Inflammatory macrophage (primary cell): ENCODE measurements around the gene FGF14.
A peak's percentile ranks its signal among the peaks of the same experiment; 100 is the strongest.

Source experiments
- DNase-seq, 2 donors: peaks; one replicate each; pipeline ENCODE4 v3.0.0-alpha.2; 2020 to 2022
- total RNA-seq, 18 experiments: gene quantifications; one replicate each; lab custom pipeline; 2026; ENCODE audit warnings: mixed read lengths in 6 of 18, inconsistent platforms in 2 of 18; lab: John Stamatoyannopoulos, UW

Gene FGF14
- total RNA-seq: 0 to 0.20 (median 0.02) reads per million in 18 experiments

DNA sequence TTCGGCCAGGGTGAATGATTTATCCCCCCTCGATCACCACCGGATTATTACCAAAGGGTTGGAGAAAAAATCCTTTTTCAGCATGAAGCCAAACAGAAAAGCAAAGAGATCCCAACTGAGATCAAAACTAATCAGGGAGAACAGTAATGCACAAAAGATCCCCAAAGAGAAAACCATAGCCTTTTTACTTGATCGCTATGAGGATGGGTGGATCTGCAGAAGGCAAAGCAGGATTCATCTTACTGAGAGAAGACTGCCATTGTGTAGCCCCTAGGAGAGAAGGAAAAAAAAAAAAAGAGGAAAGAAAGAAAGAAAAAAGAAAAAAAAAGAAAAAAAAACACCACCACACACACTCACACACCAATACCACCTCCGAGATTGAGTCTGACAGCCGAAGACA is at the start of gene FGF14:
FGF14 (minus strand) TSS at position 283 of the 400 bp plus-strand sequence.
- no peak for DNase-seq

DNA sequence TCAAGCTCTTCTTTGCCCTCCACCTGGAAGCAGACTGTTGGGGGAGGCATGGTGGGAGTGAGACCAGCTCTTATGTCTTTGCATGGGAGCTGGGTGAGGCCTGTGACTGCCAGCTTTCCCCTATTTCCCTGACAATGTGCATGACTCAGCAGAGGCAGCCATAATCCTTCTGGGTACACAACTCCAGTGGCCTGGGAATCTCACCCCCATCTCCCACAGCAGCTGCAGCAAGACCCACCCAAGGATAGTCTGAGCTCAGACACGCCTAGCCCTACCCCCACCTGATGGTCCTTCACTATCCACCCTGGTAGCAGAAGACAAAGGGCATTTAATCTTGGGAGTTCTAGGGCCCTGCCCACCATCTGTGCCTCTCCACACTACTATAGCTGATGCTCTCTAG is 41.4 kb upstream of the FGF14 start:
- DNase-seq: no peak

DNA sequence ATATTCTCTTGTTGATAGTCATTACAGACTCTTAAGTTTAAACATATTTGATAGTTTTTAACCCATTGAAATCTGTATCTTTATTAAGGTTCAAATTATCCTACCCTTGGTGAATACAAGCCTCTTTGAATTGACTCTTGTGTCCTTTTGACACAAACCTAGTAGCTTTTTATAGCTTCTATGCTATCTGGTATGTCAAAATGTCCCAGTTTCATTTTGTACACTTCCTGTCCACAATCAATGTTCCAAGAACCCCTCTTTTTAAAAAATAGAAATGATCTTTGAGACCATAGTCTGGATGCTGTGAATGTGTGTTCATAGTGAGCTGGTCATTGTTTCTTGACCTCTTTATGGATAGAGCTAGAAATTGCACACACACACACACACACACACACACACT is 39.2 kb upstream of the FGF14 start:
- DNase-seq: no peak

DNA sequence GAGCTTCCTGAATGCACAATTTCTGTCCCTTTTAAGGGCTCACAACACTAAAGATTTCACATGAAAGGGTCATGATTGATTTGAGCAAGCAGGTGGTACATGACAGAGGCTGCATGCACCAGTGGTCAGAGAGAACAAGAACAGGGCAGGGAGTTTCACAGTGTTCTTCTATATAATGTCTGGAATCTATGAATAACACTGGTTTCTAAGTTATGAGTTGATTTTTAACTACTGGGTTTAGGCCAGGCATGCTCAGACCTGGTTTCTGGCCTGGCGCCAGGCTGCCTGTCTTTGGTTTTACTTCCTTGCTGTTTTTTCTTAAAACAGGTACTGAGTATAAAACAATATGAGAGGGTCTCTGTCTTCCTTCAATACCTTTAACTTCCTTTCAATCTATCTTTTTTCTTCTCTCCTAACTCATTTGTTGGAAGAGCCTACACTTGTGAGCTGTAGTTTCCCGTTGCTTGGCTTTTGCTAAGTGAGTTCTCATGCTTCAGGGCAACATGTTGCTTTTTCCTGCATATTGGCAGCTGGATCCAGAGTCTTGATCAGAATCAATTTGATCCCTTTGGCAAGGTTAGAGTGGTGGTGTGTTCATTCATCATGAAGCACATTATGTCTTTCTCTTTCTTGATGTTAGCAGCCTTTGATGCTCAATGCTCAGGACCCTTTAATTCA is 38.5 kb upstream of the FGF14 start:
- DNase-seq: no peak

DNA sequence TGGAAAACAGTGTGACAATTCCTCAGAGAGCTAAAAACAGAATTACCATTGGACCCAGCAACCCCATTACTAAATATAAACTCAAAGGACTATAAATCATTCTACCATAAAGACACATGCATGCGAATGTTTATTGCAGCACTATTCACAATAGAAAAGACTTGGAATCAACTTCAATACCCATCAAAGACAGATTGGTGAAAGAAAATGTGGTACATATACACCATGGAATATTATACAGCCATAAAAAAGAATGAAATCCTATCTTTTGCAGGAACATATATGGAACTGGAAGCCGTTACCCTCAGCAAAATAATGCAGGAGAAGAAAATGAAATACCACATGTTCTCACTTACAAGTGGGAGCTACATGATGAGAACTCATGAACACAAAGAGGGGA is 20.8 kb upstream of the FGF14 start:
- no peak for DNase-seq

DNA sequence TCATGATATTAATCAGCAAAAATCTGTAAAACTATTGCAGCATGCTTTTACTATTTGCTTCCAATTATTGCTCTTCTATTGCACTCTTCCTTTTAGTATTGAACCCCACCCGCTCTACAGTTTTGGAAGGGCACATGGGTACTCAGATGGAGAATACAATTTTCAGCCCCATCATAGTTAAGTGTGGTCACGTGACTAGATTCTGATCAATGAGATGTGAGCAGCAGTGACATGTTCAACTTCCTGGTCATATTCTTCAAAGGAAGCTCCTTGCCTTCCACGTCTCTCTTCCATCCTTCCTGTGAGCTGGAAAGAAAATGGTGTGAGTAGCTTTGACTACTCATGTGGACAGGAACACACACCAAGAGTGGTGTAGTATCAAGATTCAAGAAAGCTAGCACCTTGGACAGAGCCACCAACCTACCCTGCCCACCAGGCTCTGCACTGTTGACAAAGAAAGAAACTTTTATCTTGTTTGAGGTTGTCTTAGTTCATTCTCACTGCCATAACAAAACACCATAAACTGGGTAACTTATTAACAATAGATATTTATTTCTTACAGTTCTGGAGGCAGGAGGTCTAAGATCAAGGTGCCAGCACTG is 3.8 kb upstream of the FGF14 start:
- DNase-seq: no peak

DNA sequence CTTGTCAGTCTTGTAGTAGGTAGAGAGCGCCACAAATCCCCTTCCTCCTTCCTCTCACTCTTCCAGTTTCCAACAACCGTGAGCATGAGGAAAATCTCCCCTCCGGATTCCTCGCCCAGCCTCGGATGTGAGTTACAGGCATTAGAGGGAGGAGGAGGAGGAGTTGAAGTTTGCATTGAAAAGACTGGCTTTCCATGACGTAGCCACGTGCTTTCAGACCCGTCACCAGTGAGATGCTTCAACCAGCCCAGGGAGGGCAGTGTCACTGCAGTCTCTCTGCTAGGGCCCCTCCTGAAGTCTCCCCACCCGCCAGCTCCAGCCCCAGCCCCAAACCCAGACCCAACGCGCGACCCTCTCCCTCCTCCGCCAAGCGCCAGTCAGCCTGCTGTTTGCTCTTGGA is 442 bp upstream of the FGF14 start:
- DNase-seq: no peak

DNA sequence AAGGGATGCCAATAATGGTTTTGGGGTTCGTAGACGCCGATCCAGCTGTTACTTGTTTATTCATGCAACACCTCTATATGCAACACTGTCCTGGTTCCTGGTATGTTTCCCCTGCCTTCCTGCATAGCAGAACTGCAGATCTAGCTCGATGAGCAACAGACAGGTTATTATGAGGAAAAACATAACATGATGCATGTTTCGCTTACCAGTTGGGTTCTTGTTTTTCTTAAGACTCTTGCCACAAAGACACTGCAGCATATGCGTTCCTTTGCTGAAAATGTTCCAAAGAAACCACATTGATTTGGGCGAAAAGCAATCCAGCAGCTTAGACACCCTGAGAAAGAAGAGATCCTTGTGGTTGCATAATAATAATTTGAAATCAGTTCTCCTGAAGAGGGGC is 583 bp downstream of the FGF14 start:
- no peak for DNase-seq

DNA sequence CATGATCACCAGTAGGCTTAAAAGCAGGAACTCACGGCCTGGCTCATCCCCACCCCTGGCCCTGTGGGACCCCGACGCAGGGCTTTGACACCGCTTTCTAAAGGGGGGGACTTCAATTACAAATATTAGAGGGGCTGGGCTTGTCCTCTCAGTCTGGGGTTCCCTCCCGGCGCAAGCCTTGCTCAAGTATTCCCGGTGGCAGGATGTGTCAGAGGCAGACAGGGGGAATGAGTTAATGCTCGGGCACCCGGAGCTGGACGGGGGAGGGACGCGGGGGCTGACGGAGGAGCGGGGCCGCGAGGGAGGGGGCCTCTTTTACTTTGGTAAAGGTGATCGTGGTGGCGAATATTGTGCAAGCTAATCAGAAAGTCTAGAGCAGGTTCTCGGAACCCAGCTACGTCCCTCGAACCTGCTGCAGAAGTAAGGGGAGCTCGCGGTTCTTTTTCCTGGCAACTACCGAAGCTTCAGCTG is 1.1 kb downstream of the FGF14 start:
- no peak for DNase-seq

DNA sequence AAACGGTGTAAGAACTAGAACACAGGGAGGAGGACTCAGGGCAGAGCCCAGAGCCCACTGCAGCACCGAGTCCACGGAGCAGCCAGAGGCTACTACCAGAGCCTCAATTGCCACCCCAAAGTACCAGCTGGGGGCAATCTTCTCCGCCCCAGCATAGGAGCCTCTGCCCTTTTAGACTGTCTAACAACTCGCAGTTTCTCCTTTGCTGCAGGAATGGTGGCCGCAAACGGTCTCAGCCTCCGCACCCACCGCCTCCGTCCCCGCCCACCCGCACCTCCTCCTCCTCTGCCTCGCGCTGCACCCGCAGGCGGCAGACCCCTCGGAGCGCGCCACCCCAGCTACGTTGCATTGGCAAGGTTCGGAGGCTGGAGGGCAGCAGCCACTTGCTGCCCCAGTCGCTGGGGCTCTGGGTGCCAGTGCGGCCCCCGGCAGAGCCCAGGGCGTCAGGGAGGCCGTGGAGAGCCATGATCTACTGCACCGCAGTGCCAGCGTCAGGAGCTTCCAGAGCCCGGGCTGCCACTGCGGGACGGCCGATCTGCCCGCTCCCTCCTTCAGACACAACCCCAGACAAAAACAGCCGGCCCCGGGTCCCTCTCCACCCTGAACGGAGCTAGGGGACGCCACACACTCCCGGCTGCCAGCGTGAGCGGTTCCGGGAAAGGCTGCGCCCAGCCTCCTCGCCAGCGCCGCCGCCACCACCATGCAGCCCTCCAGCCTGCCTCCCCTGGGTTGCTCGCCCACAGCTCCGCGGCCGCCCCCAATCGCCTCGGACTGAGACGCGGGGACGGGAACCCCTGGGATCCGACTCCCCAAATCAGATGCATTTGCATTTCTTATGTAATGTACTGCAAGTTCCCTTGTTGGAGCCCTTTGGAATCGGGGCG is 1.8 kb downstream of the FGF14 start:
- DNase-seq: no peak

DNA sequence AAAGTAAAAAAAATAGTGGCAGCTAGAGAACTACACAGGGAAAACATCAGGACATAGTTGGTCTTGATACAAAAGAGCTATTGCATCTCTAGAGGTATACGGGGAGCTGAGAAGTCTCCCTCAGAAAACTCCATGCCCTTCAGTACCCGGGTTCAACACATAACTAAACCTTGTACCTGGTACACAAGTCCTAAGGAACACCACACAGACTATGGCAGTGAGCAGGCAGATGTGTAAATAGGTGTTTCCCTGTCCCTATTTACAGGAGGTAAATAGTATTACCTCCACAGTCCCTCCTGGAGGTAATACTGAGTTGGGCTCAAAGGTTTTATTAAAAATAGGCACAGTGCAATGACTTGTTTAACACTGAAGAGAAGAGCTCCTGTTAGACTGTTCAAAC is 5.9 kb downstream of the FGF14 start:
- DNase-seq: no peak

DNA sequence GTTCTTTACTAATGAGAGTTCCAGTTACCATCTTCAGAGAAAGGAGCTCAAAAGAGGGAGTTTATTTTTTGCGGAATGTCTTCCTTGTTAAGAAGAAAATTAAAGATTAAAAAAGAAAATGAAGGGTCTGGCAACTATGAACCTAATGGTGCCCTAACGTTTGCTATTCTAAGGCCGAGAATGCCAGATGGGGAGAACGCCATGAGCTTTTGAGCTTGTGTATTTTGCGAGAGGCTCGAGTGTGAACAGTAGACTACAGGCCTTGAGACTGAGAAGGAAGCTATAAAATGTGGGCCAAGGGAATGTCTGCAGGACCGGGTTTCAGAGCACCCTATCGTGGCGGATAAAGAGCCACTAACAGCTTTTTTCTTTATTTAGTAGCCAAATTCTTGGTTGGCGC is 6.7 kb downstream of the FGF14 start:
- DNase-seq: no peak

DNA sequence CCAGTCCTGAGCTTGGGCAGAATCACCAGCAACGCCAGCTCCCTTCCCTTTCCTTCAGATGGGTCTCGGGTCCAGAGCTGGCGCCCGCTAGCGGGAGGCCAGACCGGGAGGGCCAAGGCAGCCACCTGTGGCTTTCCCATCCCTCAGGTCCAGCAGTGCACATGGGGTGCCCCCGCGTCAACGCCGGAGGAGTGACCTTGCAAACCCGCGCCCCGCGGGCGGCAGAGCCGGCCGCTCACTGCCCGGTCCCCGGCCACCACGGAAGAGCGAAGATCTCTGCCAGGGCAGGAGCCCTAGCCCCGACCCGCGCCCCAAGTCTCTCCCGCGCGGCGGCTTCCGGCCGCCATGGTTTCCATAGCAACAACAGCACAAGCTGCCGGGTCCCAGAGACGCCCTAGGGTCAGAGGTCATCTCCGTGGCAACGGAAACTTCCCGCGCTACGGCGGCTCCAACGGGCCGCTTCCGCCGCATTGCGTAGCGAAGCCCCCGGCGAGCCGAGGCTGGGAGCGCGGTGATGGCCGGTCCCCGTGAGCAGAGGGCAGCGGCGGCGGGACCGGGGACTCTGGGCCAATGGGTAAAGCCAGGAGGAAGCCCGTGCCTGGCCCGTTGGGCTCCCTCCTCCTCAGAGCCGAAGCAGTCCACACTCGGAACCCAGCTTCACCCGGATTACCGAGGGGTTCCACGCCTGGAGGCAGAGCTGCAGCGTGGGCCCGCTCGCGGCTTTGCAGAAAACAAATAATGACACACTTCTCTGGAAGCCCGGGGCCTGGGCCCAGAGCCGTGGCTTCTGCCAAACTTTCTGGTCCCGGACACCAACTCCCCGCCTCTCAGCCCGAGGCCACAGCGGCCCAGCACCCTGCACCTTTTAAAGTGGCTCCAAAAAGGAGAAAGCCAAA is 7.4 kb downstream of the FGF14 start:
- DNase-seq: peak; percentile 88 to 93

DNA sequence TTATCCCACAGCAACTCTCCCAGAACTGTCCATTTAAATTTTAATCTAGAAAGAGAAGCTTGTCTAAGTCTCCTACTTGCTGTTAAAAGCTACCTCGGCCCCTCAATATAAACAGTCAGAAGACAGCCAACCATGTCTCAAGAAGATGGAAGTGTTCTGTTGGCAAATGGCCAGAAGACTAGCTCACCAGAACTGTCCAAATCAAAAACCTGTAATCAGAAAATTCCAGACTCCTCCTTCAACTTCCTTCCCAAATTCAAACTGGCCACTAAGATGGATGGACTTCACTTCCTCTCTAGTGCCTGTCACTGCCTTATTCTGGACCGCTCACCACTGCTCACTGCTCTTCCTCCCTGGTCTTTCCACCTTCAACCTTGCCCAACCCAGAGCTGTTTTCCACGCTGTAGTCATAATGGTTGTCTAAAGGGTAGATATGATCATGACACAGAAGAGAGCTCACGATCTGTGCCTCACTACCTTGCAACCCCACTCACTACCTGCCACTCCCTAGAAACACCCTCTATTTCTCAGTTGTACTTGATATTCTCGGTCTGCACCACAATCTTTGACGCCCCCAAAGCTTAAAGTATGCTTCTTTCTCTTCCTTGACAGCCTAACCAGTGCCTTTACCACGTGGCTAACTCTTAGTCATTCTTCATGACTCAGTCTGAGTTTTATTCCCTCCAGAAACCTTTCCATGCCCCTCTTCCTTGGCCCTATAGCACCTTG is 9.2 kb downstream of the FGF14 start:
- no peak for DNase-seq

DNA sequence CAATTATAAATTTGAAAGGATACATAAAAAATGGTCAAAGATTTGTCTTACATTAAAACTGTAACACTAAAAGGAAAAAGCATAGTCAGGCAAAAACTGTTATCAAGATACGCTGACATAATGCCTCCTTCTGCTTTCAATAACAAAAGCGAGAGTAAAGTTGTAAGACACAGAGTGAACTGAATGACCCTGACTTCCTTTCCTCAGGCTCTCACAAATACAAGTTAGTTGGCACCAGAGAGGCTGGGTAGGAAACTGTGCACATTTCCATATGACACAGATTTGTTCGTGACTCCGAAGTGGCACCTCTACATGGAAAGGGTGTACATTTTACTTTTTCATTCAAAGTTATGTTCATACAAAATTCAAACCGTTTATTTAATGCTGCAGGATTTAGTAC is 15.4 kb downstream of the FGF14 start:
- DNase-seq: no peak

DNA sequence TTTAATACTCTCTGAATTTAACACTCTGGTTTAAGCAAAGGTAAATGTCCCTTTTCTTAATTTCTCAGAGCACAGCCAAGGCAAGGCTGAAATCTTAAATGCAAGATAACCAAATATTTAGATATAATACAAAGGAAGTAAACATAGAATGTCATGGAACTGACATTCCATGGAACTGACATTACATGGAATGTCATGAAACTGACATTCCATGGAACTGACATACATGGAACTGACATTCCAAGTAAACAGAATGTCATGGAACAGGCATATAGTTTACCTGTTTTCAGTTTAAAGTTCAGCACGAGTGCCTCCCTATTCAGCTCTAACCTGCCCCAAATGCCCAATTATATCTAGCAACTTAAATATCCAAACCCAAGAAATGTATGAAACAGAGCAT is 21.8 kb downstream of the FGF14 start:
- no peak for DNase-seq

DNA sequence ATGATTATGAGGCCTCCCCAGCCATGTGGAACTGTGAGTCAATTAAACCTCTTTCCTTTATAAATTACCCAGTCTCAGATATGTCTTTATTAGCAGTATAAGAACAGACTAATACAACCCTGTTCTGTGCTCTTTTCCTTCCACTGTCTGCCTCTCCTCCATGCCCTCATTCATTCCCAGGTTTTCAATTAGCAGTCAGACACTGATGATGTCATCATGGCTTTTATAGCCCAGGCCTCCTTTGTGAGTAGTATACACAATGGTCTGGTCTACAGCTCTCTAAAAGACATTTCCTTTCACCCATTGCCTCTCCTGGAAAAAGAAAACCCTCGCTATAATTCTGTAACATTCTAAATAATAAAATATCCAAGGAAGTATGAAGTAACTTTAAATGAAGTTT is 25.5 kb downstream of the FGF14 start:
- DNase-seq: no peak

DNA sequence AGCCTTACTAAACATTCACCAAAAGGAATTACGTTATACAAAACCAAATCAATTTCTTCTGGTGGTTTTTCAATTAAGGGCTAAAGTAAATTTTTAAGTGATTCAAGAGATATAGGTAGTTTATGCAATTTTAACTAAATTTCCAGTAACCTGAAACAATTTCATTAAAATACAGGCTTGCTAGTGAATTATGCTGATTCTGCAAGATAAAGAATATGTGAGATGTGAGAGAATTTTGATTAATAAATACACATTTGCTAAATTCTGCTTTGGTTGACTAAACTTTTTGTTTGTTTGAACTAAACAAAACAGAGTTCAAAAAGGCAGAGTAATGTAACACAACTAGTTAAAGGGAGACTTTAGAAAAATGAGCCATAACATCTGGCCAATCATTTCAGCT is 27.1 kb downstream of the FGF14 start:
- no peak for DNase-seq

DNA sequence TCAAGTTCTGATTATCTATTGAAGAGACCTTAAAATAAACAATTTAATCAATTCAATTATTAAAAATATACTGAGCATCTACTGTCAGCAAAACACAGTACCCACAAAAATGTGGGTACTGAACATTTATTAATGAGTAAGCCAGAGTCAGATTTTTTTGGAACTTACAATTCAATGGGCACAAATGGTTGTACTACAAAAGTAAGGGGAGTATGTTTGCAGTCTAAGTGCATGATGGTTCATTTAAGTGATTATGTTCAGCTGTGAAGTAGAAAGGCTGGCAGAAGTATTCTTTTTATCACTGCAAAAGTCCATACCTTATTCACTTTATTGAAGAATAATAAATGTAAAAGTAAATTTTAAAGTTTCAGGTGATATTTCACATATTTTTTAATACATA is 27.6 kb downstream of the FGF14 start:
- no peak for DNase-seq

DNA sequence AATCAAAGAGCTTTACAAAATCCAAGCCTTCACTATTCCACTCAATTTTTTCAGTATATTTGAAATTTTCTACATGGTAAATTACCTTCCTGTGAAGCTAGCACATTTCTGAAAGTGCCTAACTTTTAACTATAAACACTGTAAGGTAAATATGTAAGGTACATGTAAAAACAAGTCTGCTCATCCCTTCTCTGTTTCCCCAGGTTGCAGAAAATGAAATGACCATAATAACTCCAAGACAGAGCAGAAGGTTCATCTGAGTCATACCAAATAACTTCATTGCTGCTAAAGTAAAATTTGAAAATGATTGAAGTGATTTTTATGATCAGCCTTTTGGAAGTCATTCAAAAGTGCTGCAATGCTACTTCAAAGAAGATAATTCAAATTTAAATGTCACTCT is 28.6 kb downstream of the FGF14 start:
- no peak for DNase-seq

DNA sequence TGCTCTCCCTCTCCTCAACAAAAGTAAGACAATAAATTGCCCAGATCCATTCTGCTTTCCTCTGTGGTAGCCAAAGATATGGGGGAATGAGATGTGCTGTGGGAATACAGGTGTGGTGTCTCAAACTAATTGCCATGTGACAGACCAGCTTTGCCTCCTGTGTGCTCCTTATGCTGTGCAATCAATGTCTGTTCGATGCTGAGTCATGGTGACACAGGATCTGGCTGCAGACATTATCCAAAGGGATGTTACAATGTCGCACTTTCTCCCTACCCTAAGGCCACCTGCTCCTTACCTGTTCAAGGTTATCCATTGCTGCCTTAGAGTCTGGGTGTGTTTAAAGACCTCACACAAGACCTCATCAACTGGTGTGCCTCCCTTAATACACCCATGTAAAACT is 32.5 kb downstream of the FGF14 start:
- no peak for DNase-seq

DNA sequence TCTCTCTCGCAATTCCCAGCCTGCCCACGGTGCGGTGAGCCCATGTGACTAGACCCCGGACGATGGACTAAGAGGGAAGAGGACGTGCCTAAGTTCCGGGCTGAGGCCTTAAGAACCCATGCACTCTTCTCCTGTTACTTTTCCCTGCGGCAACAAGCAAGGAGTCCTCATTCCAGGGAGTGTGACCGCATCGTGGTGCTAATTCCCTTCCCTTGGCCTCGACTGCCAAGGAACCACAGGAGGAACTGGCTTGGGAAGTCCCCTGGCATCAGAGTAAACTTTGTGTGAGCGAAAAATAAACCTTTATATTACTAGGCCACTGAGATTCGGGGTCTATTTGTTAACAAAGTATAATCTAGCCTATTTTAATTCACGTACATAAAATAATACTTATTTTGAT is 34.0 kb downstream of the FGF14 start:
- no peak for DNase-seq
